GM19023 (cell line): ENCODE measurements around the gene SPPL2A.
A peak's percentile ranks its signal among the peaks of the same experiment; 100 is the strongest.
"Not testable (repeated sequence)": the region's sequence is repeated elsewhere in the genome, so short reads cannot be mapped to it uniquely, and the experiment has no call there.

ENCODE experiments used
- ATAC-seq: cut with Tn5 transposase; IDR thresholded peaks from one replicate; pipeline ENCODE4 v1.9.1; 2021; ENCODE audit warnings: mild to moderate bottlenecking, moderate library complexity; ENCODE audit not compliant: unreplicated experiment

Gene SPPL2A

GRCh38 chr15:50765195-50765967 lies at the start of gene SPPL2A:
Gene SPPL2A (minus strand): TSS chr15:50765706. CDS start chr15:50765533, 173 bp downstream.
- peak; percentile 93 for ATAC-seq

GRCh38 chr15:50814634-50815033 lies 49.1 kb upstream of the SPPL2A start:
- ATAC-seq, result no peak

DNA sequence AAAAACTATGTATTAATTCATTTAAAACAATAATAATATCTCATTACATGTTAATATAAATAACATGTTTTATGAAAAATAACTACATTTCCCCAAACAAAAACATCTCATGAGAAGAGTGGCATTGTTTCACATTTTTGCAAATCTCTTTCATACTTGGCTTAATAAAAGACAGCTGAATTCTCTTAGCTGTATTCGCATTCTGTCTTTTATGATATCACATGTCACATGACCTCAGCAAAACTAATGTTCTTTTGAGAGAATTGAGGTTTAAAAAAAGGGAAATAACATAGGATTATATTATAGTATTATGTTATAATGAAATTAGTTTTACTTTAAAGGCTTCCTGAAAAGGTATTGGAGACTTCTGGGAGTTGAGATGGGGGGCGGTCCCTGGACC lies 48.4 kb upstream of the SPPL2A start:
- ATAC-seq, result no peak

DNA sequence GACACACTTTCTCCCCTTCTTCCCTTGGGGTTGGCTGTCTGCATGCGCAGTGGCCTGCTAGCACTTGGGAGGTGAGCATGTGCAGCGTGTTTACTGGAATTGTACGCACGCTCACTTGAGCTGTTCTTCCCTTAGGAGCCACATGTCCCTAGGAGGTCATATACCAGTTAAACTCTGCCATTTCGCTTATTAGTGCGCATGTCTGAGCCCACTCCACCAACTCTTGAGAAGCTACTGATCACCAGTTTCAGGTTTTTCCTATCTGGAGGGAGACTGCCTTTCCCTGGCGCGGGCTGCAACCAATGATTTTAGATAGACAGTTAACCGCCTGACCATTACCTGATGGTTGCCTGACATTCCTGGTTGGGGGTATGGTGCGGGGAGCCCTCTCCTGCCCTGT lies 47.6 kb upstream of the SPPL2A start:
- no peak for ATAC-seq

DNA sequence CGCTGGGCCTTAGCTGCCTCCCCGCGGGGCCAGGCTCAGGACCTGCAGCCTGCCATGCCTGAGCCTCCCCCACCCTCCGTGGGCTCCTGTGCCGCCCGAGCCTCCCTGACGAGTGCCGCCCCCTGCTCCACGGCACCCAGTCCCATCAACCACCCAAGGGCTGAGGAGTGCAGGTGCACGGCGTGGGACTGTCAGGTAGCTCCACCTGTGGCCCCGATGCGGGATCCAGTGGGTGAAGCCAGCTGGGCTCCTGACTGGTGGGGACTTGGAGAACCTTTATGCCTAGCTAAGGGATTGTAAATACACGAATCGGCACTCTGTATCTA lies 46.6 kb upstream of the SPPL2A start:
- ATAC-seq, result not testable (repeated sequence)

- not testable (repeated sequence) for ATAC-seq
These were observed 46.1 kb upstream of the SPPL2A start for GRCh38 chr15:50811461-50812180.

DNA sequence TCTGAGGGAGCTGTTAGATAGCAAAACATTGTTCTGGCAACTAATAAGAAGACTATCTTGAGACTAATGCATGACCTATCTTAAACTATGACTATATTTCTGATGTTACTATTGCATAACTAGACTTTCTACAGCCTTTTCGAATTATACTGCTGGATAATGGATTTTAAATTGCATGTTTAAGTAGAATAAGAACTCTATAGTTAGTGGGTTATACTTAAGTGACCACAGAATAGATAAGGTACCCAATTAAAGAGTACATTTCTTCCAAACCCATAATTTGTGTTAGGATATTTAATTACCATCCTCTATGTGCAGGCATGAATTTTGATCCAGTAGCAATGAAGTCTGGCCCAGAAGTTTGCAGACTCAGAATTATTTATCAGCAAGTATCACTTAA lies 44.6 kb upstream of the SPPL2A start:
- no peak for ATAC-seq

GRCh38 chr15:50808728-50809127 lies 43.2 kb upstream of the SPPL2A start:
- ATAC-seq, result no peak

DNA sequence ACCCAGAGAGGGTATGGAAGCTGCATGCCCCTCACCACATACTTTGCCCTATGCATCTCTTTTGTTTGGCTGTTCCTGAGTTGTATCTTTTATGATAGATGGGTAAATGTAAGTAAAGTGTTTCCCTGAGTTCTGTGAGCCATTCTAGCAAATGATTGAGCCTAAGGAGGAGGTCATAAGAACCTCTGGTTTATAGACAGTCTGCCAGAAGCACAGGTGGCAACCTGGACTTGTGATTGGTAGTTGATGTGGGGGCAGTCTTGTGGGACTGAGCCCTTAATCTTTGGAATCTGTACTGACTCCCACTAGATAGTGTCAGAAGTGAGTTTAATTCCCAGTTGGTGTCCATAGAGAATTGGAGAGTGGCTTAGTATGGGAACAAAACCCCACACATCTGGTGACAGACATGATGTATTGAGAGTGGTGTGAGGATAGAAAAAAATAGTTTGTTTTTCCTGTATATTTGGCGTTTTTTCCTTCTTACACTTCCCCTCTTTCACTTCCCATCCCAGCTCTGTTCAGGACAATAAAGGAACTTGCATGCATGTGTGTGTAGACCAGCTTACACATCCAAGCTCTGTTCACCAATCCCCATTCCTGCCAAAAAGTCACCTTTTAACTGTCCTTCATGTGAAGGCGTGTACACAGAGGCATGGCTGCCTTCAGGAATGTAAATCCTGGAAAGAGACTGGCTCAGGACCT lies 38.1 kb upstream of the SPPL2A start:
- no peak for ATAC-seq

DNA sequence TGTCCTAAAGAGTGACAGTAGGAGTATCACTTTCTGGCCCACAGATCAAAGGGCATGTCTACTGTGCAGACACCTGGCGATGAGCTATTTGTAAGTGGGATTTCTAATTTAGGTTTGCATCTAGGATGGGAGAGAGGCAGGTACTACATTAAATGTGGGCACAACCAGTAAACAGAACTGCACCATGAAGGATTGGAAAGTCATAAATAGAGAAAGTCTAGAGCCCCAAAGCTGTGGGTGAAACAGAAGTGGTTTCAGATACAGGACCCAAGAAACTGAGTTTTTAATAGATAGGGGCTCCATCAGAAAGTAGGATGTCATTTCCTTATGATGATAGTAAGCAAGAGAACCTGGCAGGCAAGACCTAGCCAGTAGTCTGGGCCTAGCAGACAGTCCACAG lies 35.2 kb upstream of the SPPL2A start:
- no peak for ATAC-seq

DNA sequence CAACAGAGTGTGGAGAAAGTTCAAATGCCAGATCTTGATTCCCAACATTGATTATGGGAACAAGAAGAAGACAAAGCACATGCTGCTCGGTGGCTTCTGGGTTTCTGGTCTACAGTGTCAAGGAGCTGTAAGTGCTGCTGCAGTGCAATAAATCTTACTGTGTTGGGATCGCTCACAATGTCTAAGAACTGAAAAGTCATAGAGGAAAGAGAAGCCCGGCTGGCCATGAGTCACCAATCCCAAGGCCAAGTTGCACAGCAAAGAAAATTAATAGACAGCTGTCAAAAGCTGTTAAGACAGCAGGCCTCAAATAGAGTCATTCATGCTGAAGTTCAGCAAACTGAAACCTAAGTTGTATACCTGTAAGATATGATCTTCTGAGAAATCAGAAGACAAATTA lies 33.2 kb upstream of the SPPL2A start:
- ATAC-seq, result no peak

GRCh38 chr15:50797926-50798325 lies 32.4 kb upstream of the SPPL2A start:
- no peak for ATAC-seq

DNA sequence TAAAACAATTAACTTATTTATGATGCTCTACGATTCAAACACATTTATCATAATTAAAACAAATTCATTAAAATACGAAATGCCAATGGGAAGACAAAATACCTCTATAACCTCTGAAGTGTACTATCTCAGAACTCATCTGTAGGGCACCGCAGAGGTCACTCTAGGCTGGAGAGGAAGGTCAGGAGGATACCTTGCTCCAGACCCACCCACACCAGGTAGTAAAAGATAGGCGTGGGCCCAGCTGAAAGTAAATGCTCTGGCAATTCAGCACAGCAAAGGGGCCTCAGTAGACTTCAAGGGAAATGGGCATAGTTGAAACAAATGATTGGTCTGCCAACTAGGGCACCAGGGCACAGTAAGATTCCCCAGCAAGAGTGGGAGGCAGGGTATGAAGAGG lies 26.0 kb upstream of the SPPL2A start:
- ATAC-seq, result no peak

DNA sequence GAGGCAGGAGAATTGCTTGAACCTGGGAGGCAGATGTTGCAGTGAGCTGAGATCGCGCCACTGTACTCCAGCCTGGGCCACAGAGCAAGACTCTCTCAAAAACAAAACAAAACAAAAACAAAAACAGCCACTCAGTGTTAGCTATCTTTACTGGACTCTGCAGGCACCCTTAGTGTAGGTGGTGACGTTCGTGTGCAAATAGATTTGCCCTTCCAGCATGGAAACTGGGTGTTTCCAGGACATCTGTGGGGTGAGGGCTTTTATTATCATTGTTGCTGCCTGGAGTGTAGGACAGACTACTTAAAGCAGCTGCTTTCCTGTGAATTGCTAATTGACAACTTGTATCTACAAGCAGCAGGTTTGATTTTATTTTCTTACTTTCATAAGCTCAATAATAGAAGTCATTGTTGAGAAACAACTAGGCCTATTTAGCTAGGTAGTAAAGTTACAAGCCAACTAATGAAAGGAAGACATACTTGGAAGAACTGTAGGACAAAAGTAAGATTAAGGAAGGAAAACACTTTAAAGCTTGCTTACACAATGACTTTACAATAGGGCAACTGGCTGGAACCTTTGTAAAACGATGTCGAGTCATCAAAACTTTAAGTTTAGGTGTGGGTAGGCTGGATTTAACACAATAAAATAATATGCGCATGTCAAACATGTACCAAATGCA lies 25.4 kb upstream of the SPPL2A start:
- ATAC-seq, result no peak

GRCh38 chr15:50786871-50787270 lies 21.4 kb upstream of the SPPL2A start:
- no peak for ATAC-seq

- no peak for ATAC-seq
These were observed 20.9 kb upstream of the SPPL2A start for GRCh38 chr15:50786438-50786837.

- no peak for ATAC-seq
These were observed 18.4 kb upstream of the SPPL2A start for GRCh38 chr15:50783895-50784294.

DNA sequence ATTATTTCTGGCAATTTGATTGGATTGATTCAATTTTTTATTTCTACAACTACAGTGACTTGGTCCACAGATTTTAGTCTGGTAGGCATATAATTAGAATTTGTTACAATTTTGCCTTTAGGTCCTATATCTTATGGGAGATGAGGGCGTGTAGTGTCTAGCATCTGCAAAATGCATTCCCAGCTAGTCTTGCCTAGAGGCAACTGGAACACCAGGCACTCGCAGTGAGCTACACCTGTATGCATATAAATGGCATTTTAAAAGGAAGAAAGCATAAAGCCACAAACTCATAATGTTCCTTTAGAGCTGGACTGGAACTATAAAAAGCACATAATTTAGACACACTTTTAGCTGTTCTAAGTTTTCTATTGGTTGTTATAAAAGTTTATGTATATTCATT lies 17.9 kb upstream of the SPPL2A start:
- no peak for ATAC-seq

- no peak for ATAC-seq
These were observed 12.6 kb upstream of the SPPL2A start for GRCh38 chr15:50778086-50778485.

GRCh38 chr15:50777042-50777441 lies 11.5 kb upstream of the SPPL2A start:
- no peak for ATAC-seq

DNA sequence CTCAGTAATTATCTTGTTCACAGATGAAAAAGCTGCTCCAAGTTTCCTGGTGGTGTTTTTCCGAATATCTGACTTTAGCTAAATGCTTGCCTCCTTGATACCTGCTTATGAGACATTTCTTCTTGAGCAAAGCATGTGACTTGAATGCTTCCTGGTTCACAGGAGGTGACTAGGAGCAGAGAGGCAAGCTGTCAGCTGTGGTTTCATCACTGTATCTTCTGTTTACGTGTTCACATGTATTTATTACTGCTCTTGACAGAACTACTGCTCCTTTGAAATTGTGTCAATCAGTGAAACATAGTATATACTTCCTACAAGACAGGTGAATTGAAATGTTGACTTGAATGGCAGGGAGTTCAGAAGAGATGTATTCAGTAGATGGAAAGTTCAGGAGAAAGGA lies 8.9 kb upstream of the SPPL2A start:
- ATAC-seq, result no peak
